AG09319 (cell line): ENCODE data around the gene SIAH1.

Experiments used
- DNase-seq: peaks from one replicate; pipeline ENCODE4 v3.0.0-alpha.2; 2010; ENCODE audit warnings: low read depth; ENCODE audit errors: extremely low read depth
- CTCF ChIP-seq: IDR thresholded peaks from 2 replicates; pipeline ENCODE4 v1.5.1; 2011; ENCODE audit warnings: low read depth, mild to moderate bottlenecking, inconsistent platforms, low read length, moderate library complexity

SIAH1 gene

DNA sequence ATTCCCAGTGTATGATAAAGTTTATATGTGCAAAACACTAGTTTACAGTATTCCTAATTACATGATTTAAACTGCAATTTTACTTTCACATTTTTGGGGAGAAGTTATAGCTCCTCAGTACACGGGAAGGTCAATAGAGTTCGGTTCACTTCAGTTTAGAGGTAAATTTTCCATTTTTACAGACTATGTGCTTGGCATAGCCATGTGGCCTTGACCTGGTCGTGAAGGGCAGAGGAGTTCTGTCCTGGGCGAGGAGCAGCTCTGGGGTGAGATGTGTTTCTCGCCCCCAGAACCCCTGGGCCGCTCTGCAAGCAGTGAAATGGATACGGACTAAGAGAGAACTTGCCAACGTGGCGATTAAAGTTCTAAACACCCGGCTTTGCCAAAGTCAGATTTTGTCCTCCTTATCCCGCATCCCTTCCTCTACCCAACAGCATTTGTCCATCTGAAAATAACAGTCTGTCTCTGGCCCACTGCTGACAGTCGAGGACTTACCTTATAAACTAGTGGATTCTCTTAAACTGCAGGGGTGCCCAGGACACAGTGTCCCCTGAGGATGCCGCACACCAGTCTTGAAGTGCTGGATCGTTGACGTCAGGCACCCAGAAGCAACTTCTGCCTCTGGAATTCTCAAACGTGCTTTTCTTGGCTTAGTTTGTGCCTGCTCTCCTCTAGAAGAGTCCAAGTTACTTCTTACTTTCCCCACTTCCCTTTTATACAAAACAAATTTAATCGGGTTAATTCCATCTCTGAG lies 1.5 kb upstream of the SIAH1 start:
- no peak for TF ChIP-seq CTCF
- DNase-seq = no peak

DNA sequence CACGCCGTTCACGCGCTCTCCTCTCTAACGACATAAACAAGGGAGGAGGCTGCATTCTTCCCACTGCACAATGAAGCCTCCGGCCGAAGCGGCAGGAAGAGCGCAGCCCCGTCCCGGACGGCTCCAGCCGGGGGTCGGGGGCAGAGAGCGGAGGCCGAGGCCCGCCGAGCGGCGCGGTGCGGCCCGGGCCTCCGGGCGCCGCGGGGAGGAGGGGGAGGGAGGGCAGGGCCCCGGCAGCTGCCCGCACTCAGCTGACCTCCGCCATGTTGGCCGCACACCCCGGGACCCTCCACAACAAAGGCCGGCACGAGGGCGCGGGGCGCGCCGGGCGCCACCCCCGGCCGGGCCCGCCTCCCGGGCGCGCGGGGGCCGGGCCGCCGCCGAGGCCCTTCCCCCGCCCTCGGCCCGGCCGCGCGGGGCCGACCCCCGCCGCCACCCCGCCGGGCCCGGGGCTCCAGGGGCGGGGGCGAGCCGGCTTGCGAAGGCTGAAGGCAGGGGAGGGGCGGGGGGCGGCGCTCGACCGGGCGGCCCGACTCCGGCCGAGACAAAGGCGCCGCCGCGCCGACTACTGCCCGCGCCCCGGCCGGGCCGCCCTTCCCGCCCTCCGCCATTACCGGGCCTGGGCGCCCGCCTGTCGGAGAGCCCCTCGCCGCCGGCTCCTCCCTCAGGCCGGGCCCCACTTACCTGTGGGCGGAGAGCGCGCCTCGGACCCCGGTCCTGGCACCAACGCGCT lies 527 bp downstream of the SIAH1 start:
- DNase-seq = no peak
- no peak for TF ChIP-seq CTCF

GRCh38 chr16:48383877-48384519 lies 1.2 kb downstream of the SIAH1 start:
- no peak for TF ChIP-seq CTCF
- no peak for DNase-seq

- DNase-seq = no peak
- TF ChIP-seq CTCF = no peak
Measured at GRCh38 chr16:48383009-48383876, 2.0 kb downstream of the SIAH1 start.

DNA sequence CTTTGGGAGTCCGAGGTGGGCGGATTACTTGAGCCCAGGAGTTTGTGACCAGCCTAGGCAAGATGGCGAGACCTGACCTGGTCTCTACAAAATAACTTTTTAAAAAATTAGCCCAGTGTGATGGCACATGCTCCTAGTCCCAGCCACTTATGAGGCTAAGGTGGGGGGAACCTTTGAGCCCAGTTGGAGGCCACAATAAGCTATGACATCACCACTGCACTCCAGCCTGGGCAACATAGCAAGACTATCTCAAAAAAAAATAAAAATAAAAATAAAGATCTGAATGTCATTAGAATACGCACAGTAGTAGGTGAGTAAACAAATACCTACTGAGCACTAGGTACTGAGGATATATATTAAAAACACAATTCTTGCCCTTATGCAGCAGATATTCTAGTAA lies 3.1 kb downstream of the SIAH1 start:
- no peak for DNase-seq
- TF ChIP-seq CTCF = no peak

DNA sequence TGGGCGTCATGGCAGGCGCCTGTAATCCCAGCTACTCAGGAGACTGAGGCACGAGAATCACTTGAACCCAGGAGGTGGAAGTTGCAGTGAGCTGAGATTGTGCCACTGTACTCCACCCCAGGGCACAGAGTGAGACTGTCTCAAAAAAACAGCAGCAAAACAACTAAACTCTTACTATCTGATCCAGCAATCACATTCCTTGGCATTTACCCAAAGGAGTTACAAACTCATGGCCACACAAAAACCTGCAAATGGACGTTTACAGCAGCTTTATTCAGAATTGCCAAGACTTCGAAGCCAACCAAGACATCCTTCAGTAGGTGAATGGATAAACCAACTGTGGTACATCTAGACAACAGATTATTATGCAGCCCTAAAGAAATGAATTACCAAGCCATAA lies 4.0 kb downstream of the SIAH1 start:
- no peak for DNase-seq
- TF ChIP-seq CTCF = no peak
